Epidermal melanocyte (primary cell): Measurements from ENCODE around the gene KLHL10.

ENCODE experiments used
- DNase-seq: peaks from one replicate; pipeline ENCODE4 v3.0.0; 2011; ENCODE audit warnings: low spot score; ENCODE audit not compliant: insufficient read length

KLHL10 gene

GRCh38 chr17:41837761-41838538 lies at the start of gene KLHL10:
KLHL10 (plus strand) TSS chr17:41837825; CDS start chr17:41837933, 108 bp downstream.
- no peak for DNase-seq

GRCh38 chr17:41792845-41793783 lies 44.5 kb upstream of the KLHL10 start:
- no peak for DNase-seq

GRCh38 chr17:41793784-41794539 lies 43.7 kb upstream of the KLHL10 start:
- DNase-seq, result no peak

GRCh38 chr17:41794540-41794975 lies 43.1 kb upstream of the KLHL10 start:
- no peak for DNase-seq

GRCh38 chr17:41796121-41796895 lies 41.3 kb upstream of the KLHL10 start:
- DNase-seq, result no peak

GRCh38 chr17:41797377-41797776 lies 40.2 kb upstream of the KLHL10 start:
- DNase-seq, result no peak

GRCh38 chr17:41799366-41799765 lies 38.3 kb upstream of the KLHL10 start:
- DNase-seq, result no peak

- DNase-seq, result no peak
These were observed 36.8 kb upstream of the KLHL10 start for GRCh38 chr17:41800601-41801373.

GRCh38 chr17:41801374-41802271 lies 36.0 kb upstream of the KLHL10 start:
- peak; percentile 78 for DNase-seq

GRCh38 chr17:41803049-41804020 lies 34.3 kb upstream of the KLHL10 start:
- no peak for DNase-seq

- no peak for DNase-seq
These were observed 30.8 kb upstream of the KLHL10 start for GRCh38 chr17:41806685-41807445.

GRCh38 chr17:41810659-41811548 lies 26.7 kb upstream of the KLHL10 start:
- no peak for DNase-seq

- peak; percentile 72 for DNase-seq
These were observed 25.9 kb upstream of the KLHL10 start, which contains the start of gene P3H4 for GRCh38 chr17:41811549-41812380. P3H4 (minus strand) TSS chr17:41811949; CDS start chr17:41811915, 34 bp downstream.

GRCh38 chr17:41812381-41813151 lies 25.1 kb upstream of the KLHL10 start, which contains the start of gene FKBP10:
FKBP10 (plus strand) TSS chr17:41813004; CDS start chr17:41813035, 31 bp downstream.
- DNase-seq, result peak; percentile 94
